ENCODE measurements around the gene ZFP57. TPM values are rescaled to one million over a fixed set of nuclear protein-coding genes. Genes with fewer than 3 reads are reported as not detected.

ZFP57 gene
- total and polyA plus RNA-seq, 4 donors = 0.01 to 2.4 (median 1.1) TPM

- H3K9ac ChIP-seq (ENCODE audit: insufficient read depth in 1 of 2, low read length in 2 of 2) = no peak overlapping the region
Measured at GRCh38 chr6:29694637-29695036, 13.7 kb upstream of the ZFP57 start.

GRCh38 chr6:29685718-29686326 lies 4.9 kb upstream of the ZFP57 start:
- WGBS, 2 donors = 66 to 68% methylated on average over 15 of the region's 15 CpGs
- ATAC-seq (ENCODE audit: insufficient read depth, low FRiP score) (no peak), DNase-seq (no peak)
- TF ChIP-seq CTCF (IDR thresholded peaks at IDR 0.05; ENCODE audit: control extremely low read depth, extremely low read depth) = no peak
- no peaks in the 10 kb centered on the region for H3K9me3 ChIP-seq (ENCODE audit: control insufficient read depth in 4 of 4, insufficient read depth in 3 of 4, low read length in 3 of 4)
- peaks cover 0 to 3% (median 0%) of the 10 kb centered on the region in 3 donors for H3K27me3 ChIP-seq (ENCODE audit: control insufficient read depth in 3 of 3, insufficient read depth in 3 of 3, low read length in 2 of 3)
- no peak overlapping the region for H3K27ac ChIP-seq (ENCODE audit: low read depth in 1 of 2, low read length in 1 of 2)
- H3K4me3 ChIP-seq = no peak overlapping the region
- no peak overlapping the region for H3K9ac ChIP-seq (ENCODE audit: insufficient read depth in 1 of 2, low read length in 2 of 2)
- H3K4me1 ChIP-seq (ENCODE audit: control insufficient read depth in 5 of 5, insufficient read depth in 5 of 5, low read length in 5 of 5) = no peaks in the 10 kb centered on the region
- H3K36me3 ChIP-seq (ENCODE audit: control insufficient read depth in 4 of 4, insufficient read depth in 4 of 4, low read length in 4 of 4) = no peaks in the 10 kb centered on the region

More at GRCh38 chr6:29694637-29695036, 13.7 kb upstream of the ZFP57 start:
- ATAC-seq (ENCODE audit: insufficient read depth, low FRiP score) (no peak), DNase-seq (no peak)
- no peak overlapping the region for H3K4me3 ChIP-seq
- WGBS, 2 donors = 50 to 54% methylated on average over 3 of the region's 3 CpGs
- H3K27me3 ChIP-seq (ENCODE audit: control insufficient read depth in 3 of 3, insufficient read depth in 3 of 3, low read length in 2 of 3) = no peaks in the 10 kb centered on the region
- no peak for TF ChIP-seq CTCF (IDR thresholded peaks at IDR 0.05; ENCODE audit: control extremely low read depth, extremely low read depth)
- no peaks in the 10 kb centered on the region for H3K4me1 ChIP-seq (ENCODE audit: control insufficient read depth in 5 of 5, insufficient read depth in 5 of 5, low read length in 5 of 5)
- no peak overlapping the region for H3K27ac ChIP-seq (ENCODE audit: low read depth in 1 of 2, low read length in 1 of 2)
- no peaks in the 10 kb centered on the region for H3K36me3 ChIP-seq (ENCODE audit: control insufficient read depth in 4 of 4, insufficient read depth in 4 of 4, low read length in 4 of 4)
- H3K9me3 ChIP-seq (ENCODE audit: control insufficient read depth in 4 of 4, insufficient read depth in 3 of 4, low read length in 3 of 4) = no peaks in the 10 kb centered on the region

- TF ChIP-seq CTCF (IDR thresholded peaks at IDR 0.05; ENCODE audit: control extremely low read depth, extremely low read depth) = no peak
- Histone ChIP-seq H3K4me1 (ENCODE audit: control insufficient read depth in 5 of 5, insufficient read depth in 5 of 5, low read length in 5 of 5) (peaks cover 0 to 2% (median 0%) of the 10 kb centered on the region in 5 donors), H3K4me3 (no peak overlapping the region), H3K27ac (ENCODE audit: low read depth in 1 of 2, low read length in 1 of 2) (no peak overlapping the region), H3K27me3 (ENCODE audit: control insufficient read depth in 3 of 3, insufficient read depth in 3 of 3, low read length in 2 of 3) (no peaks in the 10 kb centered on the region), H3K9ac (ENCODE audit: insufficient read depth in 1 of 2, low read length in 2 of 2) (no peak overlapping the region), H3K36me3 (ENCODE audit: control insufficient read depth in 4 of 4, insufficient read depth in 4 of 4, low read length in 4 of 4) (no peaks in the 10 kb centered on the region), H3K9me3 (ENCODE audit: control insufficient read depth in 4 of 4, insufficient read depth in 3 of 4, low read length in 3 of 4) (no peaks in the 10 kb centered on the region)
- 92% methylated on average over 8 of the region's 8 CpGs for WGBS, 2 donors
- ATAC-seq (ENCODE audit: insufficient read depth, low FRiP score) (no peak), DNase-seq (no peak)
Measured at GRCh38 chr6:29681811-29682210, 859 bp upstream of the ZFP57 start.

GRCh38 chr6:29680416-29680815 lies 536 bp downstream of the ZFP57 start:
- no peak for DNase-seq
- H3K9ac ChIP-seq (ENCODE audit: insufficient read depth in 1 of 2, low read length in 2 of 2) = no peak overlapping the region
- no peaks in the 10 kb centered on the region for H3K36me3 ChIP-seq (ENCODE audit: control insufficient read depth in 4 of 4, insufficient read depth in 4 of 4, low read length in 4 of 4)
- no peak for TF ChIP-seq CTCF (IDR thresholded peaks at IDR 0.05; ENCODE audit: control extremely low read depth, extremely low read depth)
- no peak overlapping the region for H3K4me3 ChIP-seq
- H3K4me1 ChIP-seq (ENCODE audit: control insufficient read depth in 5 of 5, insufficient read depth in 5 of 5, low read length in 5 of 5) = peaks cover 0 to 5% (median 0%) of the 10 kb centered on the region in 5 donors
- no peaks in the 10 kb centered on the region for H3K27me3 ChIP-seq (ENCODE audit: control insufficient read depth in 3 of 3, insufficient read depth in 3 of 3, low read length in 2 of 3)
- H3K27ac ChIP-seq (ENCODE audit: low read depth in 1 of 2, low read length in 1 of 2) = no peak overlapping the region
- WGBS, 2 donors = 58 to 89% methylated on average over 24 of the region's 24 CpGs
- ATAC-seq (ENCODE audit: insufficient read depth, low FRiP score) = no peak
- H3K9me3 ChIP-seq (ENCODE audit: control insufficient read depth in 4 of 4, insufficient read depth in 3 of 4, low read length in 3 of 4) = no peaks in the 10 kb centered on the region

Measured in lung (tissue), 12 donors.